ENCODE measurements around the gene PAFAH1B2.

DNA sequence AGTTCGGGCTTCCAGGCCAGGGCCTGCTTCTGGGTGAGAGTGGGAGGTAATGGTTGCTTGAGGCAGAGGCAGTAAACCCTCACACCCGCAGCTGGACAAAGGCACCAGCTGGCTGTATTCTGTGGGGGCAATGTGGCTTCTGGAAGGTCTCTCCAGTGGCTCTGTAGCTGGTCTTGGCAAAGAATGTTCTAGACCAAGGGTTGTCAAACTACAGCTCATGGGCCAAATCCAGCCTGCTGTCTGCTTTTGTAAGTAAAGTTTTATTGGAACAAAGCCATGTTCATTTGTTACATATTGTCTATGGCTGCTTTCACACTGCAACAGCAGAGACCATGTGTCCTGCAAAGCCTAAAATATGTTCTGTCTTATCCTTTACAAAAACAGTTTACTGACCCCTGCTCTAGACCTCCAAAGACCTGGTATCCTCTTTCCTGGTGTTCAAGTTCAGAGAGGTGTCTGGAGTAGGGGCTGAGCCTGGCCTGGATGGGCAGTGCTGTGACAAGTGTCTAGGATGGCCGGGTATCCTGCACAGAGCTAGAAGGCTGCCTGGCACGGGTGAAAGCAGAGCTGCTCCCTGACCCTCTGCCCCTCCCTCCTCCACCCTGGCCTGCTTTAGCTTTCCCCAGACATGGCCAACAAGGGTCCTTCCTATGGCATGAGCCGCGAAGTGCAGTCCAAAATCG lies 58.4 kb downstream of the PAFAH1B2 start:
- TF ChIP-seq, protein P1, sequence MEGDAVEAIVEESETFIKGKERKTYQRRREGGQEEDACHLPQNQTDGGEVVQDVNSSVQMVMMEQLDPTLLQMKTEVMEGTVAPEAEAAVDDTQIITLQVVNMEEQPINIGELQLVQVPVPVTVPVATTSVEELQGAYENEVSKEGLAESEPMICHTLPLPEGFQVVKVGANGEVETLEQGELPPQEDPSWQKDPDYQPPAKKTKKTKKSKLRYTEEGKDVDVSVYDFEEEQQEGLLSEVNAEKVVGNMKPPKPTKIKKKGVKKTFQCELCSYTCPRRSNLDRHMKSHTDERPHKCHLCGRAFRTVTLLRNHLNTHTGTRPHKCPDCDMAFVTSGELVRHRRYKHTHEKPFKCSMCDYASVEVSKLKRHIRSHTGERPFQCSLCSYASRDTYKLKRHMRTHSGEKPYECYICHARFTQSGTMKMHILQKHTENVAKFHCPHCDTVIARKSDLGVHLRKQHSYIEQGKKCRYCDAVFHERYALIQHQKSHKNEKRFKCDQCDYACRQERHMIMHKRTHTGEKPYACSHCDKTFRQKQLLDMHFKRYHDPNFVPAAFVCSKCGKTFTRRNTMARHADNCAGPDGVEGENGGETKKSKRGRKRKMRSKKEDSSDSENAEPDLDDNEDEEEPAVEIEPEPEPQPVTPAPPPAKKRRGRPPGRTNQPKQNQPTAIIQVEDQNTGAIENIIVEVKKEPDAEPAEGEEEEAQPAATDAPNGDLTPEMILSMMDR (IDR thresholded peaks at IDR 0.05; ENCODE audit: low read depth, low read length, poor library complexity, severe bottlenecking): no peak
- TF ChIP-seq EZH2phosphoT487 (IDR thresholded peaks at IDR 0.05; ENCODE audit: borderline replicate concordance, low read length): no peak
